NCI-H2029 treated with DMSO at 0.1 percent for 48 hours (cell line): ENCODE results near the gene IL17REL.

Experiments
- DNase-seq: peaks from one replicate; lab custom pipeline; 2025; lab: John Stamatoyannopoulos, UW

The IL17REL gene

DNA sequence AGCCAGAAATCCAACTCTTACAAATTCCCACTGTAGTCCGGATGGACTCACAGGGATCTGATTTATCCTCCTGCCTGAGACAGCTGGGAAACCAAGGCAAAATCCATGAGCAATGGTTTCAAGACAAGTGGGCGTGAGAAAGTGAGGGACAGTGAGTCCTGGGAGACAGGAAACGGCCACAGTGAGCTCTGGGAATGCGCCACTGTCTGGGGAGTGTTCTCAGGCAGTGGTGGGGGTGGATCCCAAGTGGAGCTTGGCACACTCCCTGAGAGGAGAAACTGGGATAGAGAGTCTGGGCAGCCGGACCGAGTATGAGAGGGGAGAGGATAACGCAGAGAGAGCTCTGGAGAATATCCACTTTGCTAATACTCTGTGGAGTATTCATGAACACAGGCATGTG is 9.8 kb downstream of the IL17REL start:
- DNase-seq, result no peak

DNA sequence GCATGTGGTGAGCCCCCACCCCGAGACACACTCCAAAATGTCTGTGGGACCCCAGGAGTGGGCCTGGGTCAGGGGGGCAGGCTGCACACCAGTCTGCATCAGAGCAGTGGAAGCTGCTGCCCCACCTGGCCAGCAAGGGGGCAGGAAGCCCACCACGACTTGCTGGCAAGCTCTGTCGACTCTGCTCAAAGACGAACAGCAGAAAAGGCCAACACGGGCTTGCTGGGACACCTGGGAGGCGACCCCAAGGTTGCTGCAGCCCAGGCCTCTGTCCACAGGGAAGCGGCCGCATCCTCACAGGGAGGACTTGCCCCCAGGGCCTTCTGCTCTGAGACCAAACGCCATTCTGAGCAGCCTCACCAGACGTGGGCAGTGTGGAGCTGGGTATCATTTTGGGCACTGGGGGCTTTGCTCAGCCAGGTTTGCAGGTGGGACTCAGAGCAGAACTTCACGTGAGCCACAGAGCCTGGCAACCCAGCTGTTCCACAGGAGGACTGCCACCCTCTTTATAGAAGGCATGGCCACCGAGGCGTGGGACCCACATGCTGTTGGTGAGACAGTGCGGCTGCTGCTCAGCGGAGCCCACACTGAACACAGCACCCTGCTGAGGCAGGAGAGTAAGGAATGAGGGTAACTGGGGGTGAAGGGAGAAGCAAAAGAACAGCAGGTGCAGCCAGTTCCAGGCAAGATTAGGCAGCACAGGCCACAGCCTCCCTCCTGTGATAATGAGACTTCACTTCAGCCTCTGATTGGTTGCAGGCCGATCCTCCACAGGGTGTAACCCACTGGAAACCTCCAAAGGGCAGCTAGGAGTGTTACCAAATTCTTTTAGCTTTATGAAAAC is 11.0 kb downstream of the IL17REL start:
- no peak for DNase-seq

DNA sequence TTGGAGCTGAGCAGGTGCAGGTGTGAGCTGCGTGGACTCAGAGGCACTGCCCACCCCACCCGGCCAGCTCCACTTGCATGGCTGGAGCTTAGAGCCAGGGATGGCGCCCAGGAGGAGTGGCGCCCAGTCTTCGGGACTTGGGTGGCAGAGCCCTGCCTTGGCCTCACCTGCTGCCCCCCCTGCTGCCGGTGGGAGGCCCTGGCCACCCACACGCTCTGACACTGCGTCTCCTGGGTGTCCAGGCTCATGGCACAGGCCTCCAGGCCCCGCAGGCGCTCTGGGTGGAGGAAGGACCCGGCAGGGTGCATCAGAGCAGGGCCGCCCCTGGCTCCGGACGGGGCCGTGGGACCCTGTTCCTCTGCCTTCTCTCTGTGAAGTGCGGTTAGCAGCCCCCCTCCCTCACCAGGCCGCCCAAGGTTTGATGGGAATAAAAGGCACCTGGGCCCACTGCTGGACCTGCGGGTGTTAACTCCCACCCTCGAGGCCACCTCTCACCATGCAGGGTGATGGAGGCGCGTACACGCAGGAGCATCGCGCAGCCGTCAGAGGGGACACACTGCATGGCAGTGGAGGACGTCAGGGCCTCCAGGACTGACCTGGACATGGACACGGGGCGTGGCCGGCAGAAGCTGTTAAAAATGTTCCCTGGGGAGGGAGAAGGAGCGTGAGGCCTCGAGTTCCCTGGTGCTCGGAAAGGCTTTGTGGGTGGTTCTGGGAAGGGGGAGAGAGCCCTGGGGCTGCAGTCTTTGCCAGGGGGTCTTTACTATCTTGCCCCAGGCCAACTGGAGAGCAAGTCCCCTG is 11.8 kb downstream of the IL17REL start:
- no peak for DNase-seq

- no peak for DNase-seq
Measured at GRCh38 chr22:49999946-50000586, 12.5 kb downstream of the IL17REL start.

GRCh38 chr22:49999063-49999945 is 13.3 kb downstream of the IL17REL start:
- DNase-seq, result no peak

DNA sequence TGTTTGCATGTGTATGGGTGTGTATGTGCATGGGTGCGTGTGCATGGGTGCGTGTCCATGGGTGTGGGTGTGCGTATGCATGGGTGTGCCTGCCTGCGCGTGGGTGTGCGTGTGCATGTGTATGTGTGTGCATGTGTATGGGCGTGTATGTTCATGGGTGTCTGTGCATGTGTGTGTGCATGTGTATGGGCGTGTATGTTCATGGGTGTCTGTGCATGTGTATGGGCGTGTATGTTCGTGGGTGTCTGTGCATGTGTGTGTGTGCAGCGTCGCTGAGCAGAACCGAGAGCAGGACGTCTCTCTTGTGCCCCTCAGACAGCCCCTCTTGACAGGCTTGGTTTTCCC is 13.9 kb downstream of the IL17REL start:
- no peak for DNase-seq

DNA sequence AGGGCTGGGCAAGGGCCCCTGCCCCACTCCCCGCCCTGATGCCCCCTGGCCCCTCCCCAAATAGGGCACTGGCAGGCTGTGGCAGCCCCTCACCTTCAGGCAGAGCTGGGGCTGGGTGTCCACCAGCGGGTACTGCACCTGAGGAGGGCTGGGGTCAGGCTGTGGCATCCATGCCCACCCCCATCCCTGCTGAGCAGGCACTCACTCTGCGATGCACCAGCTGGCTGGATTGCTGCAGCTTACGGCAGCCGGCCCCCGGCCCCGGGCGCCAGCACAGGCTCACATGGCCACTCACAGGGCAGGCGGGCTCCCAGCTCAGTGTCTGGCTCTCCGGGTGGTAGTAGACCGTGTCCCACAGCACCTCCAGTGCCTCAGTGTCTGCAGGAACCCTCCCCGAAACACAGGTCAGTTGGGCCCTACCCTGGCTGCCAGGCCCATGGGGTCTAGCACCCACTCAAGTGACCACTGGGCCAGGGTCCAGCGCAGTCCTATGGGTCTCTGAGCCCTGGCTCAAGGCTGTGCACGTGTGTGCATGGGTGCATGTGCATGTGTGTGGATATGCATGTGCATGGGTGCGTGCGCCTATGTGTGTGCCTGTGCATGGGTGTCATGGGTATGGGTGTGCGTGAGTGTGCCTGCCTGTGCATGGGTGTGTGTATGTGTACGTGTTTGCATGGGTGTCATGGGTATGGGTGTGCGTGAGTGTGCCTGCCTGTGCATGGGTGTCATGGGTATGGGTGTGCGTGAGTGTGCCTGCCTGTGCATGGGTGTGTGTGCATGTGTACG is 14.4 kb downstream of the IL17REL start:
- DNase-seq, result no peak

- no peak for DNase-seq
Measured at GRCh38 chr22:49997251-49997599, 15.3 kb downstream of the IL17REL start.

GRCh38 chr22:49996518-49997250 is 15.9 kb downstream of the IL17REL start:
- no peak for DNase-seq

GRCh38 chr22:49996119-49996517 is 16.4 kb downstream of the IL17REL start:
- no peak for DNase-seq

DNA sequence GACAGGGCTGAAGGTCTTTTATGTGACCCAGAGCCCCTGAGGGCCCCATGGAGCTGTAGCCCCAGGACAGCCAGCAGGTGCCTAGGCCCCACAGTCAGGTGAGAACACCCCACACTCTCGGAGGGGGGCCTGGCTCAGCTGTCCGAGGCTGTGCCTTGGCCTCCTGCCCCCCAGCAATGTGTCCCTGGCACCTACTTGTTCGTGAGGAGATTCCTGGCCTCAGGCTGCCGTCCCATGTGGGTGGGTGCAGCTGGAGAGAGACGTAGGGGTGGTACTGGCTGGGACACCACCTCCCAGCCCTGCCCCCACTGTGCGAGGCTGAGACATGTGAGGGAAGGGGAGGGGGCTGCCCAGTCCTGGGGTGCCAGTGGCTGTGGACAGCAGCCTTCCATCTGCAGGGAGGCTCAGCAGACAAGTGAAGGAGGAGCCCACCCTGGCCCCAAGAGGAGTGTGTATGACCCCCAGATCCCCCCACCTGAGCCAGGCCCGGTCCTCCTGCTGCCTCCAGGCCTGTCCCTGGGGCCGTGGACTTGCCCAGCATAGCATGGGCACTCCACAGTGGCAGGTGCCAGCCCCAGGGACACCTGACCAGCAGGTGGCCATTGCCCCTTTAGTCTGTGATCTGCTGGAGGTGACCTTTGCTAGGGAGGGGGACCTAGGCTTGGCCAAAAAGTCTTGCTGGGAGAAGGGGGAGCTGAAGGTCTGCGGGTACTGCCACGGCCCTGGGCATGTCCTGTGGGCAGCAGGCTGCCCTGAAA is 17.0 kb downstream of the IL17REL start:
- DNase-seq, result no peak

DNA sequence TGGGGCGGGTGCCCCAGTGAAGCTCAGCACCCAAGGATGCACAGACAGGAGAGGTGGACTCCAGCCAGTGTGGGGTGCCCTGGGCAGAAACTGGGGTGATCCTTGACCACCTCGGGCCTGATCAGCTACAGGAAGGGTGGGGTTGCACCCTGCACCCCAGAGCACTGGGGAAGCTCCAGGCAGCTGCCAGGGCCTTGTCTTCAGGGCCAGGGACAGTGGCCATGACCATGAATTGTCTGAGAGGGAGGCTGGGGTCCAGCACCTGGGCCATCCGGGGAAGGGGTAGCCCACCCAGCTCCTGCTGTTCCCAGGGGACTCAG is 17.6 kb downstream of the IL17REL start:
- no peak for DNase-seq

DNA sequence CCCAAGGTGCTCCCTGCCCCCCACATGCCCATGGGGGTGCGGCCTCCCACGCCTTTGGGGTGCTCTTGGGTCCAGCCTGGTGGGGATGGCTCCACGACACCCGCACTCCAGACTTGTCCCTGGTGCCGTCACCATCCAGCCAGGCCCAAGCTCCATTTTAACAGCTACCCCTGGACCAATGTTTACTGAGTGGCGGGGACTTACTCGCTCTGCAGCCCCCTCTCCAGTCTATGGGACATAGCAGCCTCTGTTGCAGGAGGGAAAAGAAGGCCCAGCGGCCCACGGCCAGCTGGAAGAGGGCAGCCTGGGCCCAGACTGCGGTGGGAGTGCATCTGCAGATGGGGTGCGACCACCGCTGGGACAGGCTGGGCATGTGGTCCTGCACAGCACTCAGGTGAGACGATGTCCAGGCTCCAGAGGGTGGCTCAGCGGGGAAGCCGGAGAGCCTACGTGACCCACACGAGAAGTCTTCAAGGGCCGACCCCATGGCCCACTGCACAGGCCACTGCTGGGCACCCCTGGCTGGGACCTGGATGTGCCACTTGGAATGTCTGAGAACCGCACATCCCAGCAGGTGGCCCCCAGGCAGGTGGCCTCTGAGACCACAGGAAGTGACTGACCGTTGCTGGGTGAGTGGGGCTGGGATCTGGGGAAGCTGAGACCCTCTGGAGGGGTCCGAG is 18.1 kb downstream of the IL17REL start:
- no peak for DNase-seq

- no peak for DNase-seq
Measured at GRCh38 chr22:49993649-49994360, 18.8 kb downstream of the IL17REL start.

DNA sequence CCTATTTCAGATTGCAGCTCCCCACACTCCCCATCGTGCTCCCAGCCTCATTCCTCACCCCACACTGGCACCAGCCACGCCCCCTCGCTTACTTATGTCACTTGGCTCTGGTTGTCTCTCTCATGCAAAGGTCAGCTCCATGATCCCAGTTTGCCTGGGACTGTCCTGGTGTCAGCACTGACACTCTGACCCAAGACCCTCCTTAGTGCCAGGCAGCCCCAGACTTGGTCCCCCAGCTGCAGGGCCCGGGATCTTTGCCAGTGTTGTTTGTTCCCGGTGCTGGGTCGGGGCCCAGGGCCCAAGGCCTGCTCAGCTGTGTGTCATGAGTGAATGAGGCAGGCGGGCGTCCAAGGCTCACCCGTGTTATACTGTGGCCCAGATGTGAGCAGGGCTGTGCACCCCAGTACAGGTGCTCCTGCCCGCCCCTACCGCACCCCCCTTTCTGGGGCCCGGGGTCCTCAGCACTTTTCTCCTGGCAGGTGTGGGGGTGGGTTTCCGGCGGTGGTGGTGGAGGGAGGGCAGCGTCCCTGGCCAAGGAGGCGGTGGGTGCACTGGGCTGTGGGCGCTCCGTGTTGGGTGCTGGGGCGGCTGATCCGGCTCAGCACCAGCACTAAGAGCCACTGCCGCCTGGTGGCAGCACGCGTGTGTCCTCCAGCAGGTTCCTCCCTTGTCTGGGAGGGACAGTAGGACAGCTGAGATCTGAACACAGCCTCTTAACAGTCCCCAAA is 19.5 kb downstream of the IL17REL start:
- DNase-seq, result no peak

- DNase-seq, result no peak
Measured at GRCh38 chr22:49991907-49992533, 20.5 kb downstream of the IL17REL start.

DNA sequence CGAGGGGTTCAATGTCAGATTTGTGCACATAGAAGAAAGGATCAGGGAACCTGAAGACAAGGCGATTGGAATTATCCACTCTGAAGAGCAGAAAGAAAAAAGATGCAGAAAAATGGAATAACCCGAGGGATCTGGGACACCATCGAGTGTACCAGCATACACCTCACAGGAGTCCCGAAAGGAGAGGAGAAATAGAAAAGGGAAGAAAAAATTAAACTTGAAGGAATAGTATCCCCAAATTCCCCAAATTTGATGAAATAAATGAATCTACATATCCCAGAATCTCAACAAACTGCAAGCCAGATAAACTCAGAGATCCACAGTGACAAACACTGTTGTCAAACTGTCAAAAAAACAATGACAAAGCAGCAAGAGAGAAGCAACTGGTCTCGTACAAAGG is 21.4 kb downstream of the IL17REL start:
- DNase-seq, result no peak
